HUES64 (cell line): ENCODE measurements around the gene ITGBL1.

Experiments
- H3K27ac ChIP-seq: 2 replicates; pipeline ENCODE4 v1.7.0; 2013; ENCODE audit warnings: low read depth, low read length, inconsistent platforms
- H3K27me3 ChIP-seq: 2 replicates; pipeline ENCODE4 v1.6.1; 2013; ENCODE audit warnings: mild to moderate bottlenecking, low read length; ENCODE audit not compliant: insufficient read depth
- H3K36me3 ChIP-seq: 2 replicates; pipeline ENCODE4 v1.6.1; 2013; ENCODE audit warnings: mild to moderate bottlenecking, low read length; ENCODE audit not compliant: insufficient read depth
- H3K4me1 ChIP-seq: 2 replicates; pipeline ENCODE4 v1.6.1; 2013; ENCODE audit warnings: mild to moderate bottlenecking, low read length, moderate library complexity; ENCODE audit not compliant: insufficient read depth
- H3K4me3 ChIP-seq: 2 replicates; pipeline ENCODE4 v1.5.1; 2013; ENCODE audit warnings: mild to moderate bottlenecking, low read length, moderate library complexity
- H3K9ac ChIP-seq: 2 replicates; pipeline ENCODE4 v1.6.1; 2013; ENCODE audit warnings: mild to moderate bottlenecking, low read depth, low read length
- H3K9me3 ChIP-seq: 2 replicates; pipeline ENCODE4 v1.6.1; 2013; ENCODE audit warnings: low read depth, low read length; ENCODE audit not compliant: insufficient read depth
- WGBS: fragments of 150-250, 120-280 bp; methylation state at CpG from one replicate; pipeline ENCODE4 v1.1.7; 2013; ENCODE audit warnings: missing lambda C conversion rate; 5-methylcytosine and 5-hydroxymethylcytosine counted together

The ITGBL1 gene

DNA sequence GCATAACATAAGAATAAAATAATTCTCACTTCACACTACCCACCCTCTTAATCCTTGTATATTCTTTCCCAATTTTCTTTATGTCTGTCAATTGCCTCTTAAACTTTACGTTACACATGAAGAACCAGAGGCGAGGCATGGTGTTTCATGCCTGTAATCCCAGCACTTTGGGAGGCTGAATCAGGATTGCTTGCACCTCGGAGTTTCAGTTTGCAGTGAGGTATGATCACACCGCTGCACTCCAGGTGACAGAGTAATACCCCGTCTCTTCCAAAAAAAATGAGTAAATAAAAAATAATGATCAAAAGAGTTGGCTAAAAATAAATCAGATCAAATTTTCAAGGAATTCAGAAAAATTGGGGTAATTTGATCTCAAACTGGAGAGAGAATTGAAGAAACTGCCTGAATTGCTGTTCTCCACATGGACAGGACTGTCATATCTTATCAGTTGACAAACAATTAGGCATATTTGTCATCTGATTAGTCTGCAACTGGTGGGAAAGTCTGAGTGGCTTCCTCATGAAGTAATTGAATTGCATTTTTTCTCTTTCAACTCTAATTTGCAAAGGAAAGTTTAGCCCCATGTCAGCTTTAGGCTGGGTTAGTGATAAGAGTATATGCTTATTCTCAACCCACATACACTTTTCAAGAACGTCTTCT, 302.9 kb downstream of the ITGBL1 start:
- Histone ChIP-seq H3K9me3 (no peaks in the 10 kb centered on the region), H3K27me3 (no peaks in the 10 kb centered on the region), H3K36me3 (no peaks in the 10 kb centered on the region), H3K27ac (no peak overlapping the region), H3K9ac (no peak overlapping the region), H3K4me3 (no peak overlapping the region), H3K4me1 (peaks cover 15% of the 10 kb centered on the region)
- WGBS, result 96% methylated on average over 5 of the region's 6 CpGs

DNA sequence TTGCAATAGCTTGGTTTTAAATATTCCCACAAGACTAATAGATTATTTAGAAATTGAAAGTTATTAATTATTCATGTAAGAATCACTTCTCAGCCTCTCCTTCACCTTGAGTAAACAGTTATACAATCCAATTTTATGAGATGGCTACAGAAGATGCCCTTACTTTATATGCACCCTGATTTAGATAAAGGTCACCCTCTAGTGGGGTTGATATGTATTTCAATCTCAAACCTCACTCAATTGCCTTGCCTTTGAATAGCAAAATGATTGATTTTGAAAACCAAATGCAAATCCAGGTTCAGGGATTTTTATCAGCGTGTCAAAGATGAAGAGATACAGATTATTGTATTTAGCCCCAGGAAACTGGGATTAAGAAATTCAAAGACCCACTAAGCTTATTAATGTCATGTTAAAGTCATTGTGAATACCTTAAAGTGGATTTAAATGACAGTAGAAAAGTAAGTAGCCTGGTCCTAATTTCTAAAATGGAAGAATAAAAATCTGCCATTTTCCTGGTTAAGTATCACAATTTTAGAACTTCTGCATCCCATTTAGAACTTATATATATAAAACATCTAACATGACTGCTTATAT, 305.1 kb downstream of the ITGBL1 start:
- Histone ChIP-seq H3K27ac (no peak overlapping the region), H3K27me3 (no peaks in the 10 kb centered on the region), H3K9ac (no peak overlapping the region), H3K9me3 (no peaks in the 10 kb centered on the region), H3K4me1 (peaks cover 18% of the 10 kb centered on the region), H3K36me3 (no peaks in the 10 kb centered on the region), H3K4me3 (no peak overlapping the region)
- 31% methylated on average over 1 of the region's 1 CpG for WGBS

DNA sequence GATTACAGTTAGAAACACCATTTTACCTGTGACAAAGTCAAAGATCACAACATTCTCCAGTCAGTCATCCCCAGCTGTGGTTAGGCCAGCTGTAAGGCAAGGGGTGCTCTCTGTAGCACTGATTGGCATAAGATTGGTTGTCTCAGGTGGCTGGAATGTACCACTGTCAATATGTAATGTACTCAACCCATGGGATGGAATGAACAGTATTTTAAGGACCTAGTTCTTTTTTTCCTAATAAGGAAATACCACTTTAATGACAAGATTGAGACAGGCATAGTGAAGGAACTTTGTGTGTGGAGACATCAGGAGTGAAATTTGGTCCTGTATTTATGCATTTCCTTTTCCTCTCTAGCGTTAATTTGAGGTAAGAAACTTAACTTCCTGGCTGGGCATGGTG, 310.7 kb downstream of the ITGBL1 start:
- Histone ChIP-seq H3K9me3 (no peaks in the 10 kb centered on the region), H3K4me1 (peaks cover 13% of the 10 kb centered on the region), H3K4me3 (no peak overlapping the region), H3K36me3 (no peaks in the 10 kb centered on the region), H3K27ac (no peak overlapping the region), H3K9ac (no peak overlapping the region), H3K27me3 (no peaks in the 10 kb centered on the region)
- 90% methylated on average over 1 of the region's 1 CpG for WGBS
